IPS-18c (cell line): Measurements from ENCODE around the gene SMARCA4.
"Not testable (repeated sequence)": the region's sequence is repeated elsewhere in the genome, so short reads cannot be mapped to it uniquely, and the experiment has no call there.

Experiments used
- H3K4me3 ChIP-seq: 2 replicates; pipeline ENCODE4 v1.7.0; 2013; ENCODE audit warnings: low read depth, mild to moderate bottlenecking, low read length, moderate library complexity; ENCODE audit not compliant: insufficient read depth
- H3K9me3 ChIP-seq: one replicate; pipeline ENCODE4 v1.6.1; 2013; ENCODE audit warnings: mild to moderate bottlenecking, low read length, moderate library complexity; ENCODE audit not compliant: control insufficient read depth, insufficient read depth

The SMARCA4 gene

DNA sequence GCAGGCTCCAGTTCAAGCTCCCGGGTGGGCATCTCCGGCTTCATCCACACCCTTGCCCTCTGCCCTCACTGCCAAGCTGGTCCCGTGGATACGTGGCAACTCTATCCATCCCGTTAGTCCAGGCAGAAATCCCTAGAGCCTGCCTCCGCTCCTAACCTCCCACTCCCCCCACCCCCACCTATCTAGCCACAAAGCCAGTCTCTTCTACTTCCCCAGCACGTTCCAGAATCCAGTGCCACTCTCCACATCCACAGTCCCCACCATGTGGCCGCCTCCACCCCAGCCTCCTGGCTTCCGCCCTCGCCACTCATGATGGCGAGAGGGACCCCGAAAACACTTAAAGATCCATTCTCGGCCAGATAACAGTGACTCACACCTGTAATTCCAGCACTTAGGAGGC lies 36.2 kb upstream of the SMARCA4 start:
- H3K9me3 ChIP-seq: peaks cover 2% of the 10 kb centered on the region
- no peak overlapping the region for H3K4me3 ChIP-seq

DNA sequence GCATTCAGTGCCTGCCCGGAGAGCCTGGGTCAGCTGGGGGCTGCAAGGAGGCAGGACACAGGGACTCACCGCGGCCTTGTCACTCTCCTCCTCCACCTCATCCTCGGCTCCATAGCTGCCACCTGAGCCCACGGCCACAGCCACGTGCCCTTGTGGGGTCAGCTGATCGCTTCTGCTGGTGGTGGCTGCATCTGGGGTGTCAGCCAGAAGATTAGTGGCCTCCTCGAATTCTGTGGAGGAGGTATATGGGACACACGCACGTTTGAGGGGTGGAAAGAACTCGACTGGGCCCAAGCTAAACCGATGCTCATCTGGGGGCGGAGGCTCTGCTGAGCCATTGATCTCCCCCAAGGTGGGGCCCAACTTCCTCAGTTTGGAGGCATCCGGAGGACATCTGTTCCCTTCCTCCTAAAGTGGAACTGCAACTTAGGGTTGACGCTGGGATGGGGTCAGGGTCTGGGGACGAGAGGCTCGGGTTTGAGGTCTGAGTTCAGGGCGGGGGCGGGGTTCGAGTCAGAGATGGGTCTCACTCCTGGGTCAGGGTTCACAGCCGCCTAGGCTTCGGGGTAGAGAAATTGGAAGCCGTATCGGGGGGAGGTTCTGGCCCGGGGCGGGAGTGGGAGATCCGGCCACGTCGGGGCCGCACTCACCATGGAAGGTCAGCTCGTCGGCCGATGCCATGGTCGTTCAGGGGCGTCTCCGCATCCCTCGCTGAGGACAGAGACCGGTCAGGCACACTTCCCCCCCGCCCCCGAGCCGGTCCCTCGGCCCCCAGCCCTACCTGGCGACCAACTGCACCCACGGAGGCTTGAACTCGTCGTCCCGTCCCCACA lies 32.9 kb upstream of the SMARCA4 start:
- Histone ChIP-seq H3K9me3 (peaks cover 2% of the 10 kb centered on the region), H3K4me3 (peak overlapping the region; percentile 89)

DNA sequence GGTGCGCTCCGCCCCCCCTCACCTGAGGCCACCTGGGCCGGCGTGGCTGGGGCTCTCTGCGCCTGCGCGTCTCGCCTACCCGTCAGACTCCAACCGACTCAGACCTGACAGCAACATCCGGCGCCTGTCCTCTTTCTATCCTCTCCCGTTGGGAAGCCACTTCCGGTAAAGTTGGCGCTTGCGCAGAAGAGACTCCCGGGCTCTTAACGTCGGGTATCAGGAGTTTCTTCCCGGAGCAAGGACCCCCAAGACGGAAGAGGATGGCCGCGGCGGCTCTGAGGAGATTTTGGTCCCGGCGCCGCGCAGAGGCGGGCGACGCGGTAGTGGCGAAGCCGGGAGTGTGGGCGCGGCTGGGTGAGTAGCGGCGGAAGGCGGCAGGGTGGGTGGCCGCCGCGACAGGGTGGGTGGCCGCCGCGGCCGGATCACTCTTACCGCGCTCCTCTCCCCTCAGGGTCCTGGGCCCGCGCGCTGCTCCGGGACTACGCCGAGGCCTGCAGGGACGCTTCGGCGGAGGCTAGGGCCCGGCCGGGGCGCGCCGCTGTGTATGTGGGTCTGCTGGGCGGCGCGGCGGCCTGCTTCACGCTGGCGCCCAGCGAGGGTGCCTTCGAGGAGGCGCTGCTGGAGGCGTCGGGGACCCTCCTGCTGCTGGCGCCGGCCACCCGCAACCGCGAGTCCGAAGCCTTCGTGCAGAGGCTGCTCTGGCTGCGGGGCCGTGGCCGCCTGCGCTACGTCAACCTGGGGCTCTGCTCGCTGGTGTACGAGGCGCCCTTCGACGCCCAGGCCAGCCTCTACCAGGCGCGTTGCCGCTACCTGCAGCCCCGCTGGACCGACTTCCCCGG lies 32.0 kb upstream of the SMARCA4 start, which contains the start of the genes TIMM29 and YIPF2:
TSS of gene TIMM29 (plus strand) at position 249 of the 839 bp plus-strand sequence. CDS start at position 261, 12 bp downstream.
TSS of gene YIPF2 (minus strand) at position 77 of the 839 bp plus-strand sequence. CDS start 229 bp downstream, outside the sequence.
- Histone ChIP-seq H3K9me3 (peaks cover 2% of the 10 kb centered on the region), H3K4me3 (peak within 1 kb of the TSS; percentile 89)

DNA sequence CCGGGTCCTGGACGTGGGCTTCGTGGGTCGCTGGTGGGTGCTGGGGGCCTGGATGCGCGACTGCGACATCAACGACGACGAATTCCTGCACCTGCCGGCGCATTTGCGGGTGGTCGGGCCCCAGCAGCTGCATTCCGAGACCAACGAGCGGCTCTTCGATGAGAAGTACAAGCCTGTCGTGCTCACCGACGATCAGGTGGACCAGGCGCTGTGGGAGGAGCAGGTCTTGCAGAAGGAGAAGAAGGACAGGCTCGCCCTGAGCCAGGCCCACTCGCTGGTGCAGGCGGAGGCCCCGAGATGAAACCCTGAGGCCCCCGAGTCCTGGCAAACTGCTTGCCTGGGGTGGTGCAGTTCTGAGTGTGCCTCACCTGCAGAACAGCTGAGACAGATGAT lies 31.4 kb upstream of the SMARCA4 start:
- no peaks in the 10 kb centered on the region for H3K9me3 ChIP-seq
- peak overlapping the region; percentile 89 for H3K4me3 ChIP-seq

DNA sequence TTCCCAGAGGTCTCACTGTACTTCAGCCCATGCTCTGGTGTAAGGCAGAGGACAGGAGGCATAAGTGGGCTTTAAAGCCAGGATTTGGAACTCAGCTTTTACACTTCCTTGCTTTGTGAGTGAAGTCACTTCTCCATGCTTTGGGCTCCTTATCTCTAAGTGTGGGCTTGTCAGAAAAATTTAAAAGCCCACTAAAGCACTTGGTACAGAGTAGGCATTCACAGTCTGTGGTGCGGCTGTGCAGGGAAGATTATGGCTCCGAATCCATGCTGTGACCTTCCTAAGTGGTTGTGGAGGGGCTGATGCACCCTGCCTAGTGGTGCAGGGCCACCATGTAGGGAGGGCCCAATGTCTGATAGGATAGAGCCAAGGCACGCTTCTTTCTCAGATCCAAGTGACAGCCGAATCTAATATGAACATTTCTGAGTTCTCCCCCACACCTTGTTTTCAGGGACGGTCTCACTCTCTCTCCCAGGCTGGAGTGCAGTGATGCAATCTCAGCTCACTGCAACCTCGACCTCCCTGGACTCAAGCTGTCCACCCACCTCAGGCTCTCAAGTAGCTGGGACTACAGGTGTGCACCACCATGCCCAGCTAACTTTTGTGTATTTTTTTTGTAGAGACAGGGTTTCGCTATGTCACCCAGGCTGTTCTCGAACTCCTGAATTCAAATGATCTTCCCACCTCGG lies 25.3 kb upstream of the SMARCA4 start:
- no peaks in the 10 kb centered on the region for H3K9me3 ChIP-seq
- H3K4me3 ChIP-seq: no peak overlapping the region

DNA sequence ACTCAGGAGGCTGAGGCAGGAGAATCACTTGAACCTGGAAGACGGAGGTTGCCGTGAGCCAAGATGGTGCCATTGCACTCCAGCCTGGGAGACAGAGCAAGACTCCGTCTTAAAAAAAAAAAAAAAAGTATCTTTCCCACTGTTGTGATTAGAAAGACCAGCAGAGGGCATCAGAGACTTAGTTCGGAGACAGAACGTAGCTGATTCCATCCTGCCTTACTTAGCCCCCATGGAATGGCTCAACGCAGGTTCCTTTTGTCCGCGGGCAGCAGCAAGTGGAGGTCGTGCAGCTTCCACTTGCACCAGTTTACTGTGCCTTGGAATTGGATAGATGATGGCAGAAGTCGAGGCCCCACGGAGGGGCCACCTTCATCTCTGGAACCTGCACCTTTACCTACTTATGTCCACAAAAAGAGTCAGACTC lies 24.2 kb upstream of the SMARCA4 start:
- H3K4me3 ChIP-seq: no peak overlapping the region
- H3K9me3 ChIP-seq: no peaks in the 10 kb centered on the region

DNA sequence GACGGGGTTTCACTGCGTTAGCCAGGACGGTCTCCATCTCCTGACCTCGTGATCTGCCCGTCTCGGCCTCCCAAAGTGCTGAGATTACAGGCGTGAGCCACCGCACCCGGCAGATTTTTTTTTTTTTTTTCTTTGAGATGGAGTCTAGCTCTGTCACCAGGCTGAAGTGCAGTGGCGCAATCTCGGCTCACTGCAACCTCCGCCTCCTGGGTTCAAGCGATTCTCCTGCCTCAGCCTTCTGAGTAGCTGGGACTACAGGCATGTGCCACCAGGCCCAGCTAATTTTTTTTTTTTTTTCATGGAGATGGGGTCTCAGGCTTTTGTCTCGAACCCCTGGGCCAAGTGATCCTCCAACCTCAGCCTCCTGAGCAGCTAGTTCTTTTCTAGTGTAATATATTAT lies 19.2 kb upstream of the SMARCA4 start:
- not testable (repeated sequence) for H3K4me3 ChIP-seq, H3K9me3 ChIP-seq

DNA sequence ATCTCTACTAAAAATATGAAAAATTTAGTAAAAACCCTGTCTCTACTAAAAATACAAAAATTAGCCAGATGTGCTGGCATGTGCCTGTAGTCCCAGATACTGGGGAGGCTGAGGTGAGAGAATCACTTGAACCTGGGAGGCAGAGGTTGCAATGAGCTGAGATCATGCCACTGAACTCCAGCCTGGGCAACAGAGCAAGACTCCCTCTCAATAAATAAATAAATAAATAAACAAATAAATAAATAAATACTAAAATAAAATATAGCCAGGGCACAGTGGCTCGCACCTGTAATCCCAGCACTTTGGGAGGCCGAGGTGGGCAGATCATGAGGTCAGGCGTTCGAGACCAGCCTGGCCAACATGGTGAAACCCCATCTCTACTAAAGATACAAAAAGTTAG lies 17.4 kb upstream of the SMARCA4 start:
- not testable (repeated sequence) for H3K9me3 ChIP-seq, H3K4me3 ChIP-seq

DNA sequence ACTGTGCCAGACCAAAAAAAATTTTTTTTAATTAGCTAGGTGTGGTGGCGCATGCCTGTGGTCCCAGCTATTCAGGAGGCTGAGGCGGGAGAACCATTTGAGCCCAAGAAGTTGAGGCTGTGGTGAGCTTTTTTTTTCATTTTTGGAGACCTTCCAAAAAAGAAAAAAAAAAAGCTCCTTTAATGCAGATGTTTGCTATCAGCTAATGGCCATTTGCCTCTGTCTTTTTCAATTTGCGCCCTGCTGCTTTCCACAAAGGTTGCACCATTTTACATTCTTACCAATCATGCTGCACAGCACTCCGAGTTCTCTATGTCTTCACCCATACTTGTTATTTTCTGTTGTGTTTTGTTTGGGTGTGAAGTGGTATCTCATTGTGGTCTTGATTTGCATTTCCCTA lies 15.6 kb upstream of the SMARCA4 start:
- no peaks in the 10 kb centered on the region for H3K9me3 ChIP-seq
- H3K4me3 ChIP-seq: no peak overlapping the region

DNA sequence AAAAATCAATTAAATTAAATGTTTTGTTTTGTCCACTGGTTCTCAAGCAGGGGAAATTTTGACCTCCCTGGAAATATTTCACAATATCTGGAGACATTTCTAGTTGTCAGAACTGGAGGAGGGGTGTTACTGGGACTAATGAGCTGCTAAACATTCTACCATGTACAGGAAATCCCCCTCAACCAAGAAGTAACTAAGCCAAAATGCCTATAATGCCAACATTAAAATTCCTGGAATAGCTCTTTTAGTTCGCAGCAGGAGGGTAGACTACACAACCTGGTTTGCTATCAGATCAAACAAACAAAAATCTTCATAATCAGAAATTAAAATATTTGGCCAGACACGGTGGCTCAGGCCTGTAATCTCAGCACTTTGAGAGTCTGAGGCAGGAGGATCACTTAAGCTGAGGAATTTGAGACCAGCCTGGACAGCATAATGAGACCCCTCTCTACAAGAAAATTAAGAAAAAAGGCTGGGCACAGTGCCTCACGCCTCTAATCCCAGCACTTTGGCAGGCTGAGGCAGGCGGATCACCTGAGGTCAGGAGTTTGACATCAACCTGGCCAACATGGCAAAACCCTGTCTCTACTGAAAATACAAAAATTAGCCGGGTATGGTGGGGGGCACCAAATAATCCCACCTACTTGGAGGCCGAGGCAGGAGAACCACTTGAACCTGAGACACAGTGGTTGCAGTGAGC lies 13.7 kb upstream of the SMARCA4 start:
- H3K9me3 ChIP-seq: no peaks in the 10 kb centered on the region
- no peak overlapping the region for H3K4me3 ChIP-seq

DNA sequence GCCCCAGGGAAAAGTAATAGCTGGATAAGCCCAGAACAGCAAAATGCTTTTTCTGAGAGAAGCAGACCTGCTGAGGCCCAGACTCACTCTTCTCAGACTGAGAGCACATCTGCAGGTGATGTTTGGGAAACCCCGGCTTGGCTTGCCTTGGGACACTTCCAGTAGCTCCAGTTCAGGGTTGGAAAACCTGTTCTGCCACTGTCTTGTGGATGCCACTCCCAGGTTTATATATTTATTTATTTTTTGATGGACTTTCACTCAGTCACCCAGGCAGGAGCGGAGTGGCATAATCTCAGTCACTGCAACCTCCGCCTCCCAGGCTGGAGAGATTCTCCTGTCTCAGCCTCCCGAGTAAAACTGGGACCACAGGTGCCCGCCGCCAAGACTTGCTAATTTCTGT lies 8.0 kb upstream of the SMARCA4 start:
- Histone ChIP-seq H3K9me3 (no peaks in the 10 kb centered on the region), H3K4me3 (no peak overlapping the region)

DNA sequence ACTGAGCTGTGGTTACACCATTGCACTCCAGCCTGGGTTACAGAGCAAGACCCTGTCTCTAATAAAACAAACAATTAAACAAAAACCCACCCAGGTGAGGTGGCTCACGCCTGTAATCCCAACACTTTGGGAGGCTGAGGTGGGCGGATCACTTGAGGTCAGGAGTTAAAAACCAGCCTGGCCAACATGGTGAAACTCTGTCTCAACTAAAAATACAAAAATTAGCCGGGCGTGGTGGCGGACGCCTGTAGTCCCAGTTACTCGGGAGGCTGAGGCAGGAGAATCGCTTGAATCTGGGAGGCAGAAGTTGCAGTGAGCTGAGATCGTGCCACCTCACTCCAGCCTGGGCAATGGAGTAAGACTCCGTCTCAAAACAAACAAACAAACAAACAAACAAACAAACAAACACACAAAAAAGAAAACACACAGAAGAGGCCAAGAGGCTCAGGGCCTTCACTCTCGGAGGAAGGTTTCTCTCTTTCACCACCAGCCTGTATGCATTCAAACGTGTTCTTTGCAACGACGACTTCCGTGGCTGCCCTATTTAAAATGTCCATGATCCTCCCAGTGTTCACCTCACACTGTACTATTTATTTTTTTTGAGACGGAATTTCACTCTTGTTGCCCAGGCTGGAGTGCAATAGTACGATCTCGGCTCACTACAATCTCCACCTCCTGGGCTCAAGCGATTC lies 1.4 kb upstream of the SMARCA4 start:
- not testable (repeated sequence) for H3K9me3 ChIP-seq, H3K4me3 ChIP-seq

DNA sequence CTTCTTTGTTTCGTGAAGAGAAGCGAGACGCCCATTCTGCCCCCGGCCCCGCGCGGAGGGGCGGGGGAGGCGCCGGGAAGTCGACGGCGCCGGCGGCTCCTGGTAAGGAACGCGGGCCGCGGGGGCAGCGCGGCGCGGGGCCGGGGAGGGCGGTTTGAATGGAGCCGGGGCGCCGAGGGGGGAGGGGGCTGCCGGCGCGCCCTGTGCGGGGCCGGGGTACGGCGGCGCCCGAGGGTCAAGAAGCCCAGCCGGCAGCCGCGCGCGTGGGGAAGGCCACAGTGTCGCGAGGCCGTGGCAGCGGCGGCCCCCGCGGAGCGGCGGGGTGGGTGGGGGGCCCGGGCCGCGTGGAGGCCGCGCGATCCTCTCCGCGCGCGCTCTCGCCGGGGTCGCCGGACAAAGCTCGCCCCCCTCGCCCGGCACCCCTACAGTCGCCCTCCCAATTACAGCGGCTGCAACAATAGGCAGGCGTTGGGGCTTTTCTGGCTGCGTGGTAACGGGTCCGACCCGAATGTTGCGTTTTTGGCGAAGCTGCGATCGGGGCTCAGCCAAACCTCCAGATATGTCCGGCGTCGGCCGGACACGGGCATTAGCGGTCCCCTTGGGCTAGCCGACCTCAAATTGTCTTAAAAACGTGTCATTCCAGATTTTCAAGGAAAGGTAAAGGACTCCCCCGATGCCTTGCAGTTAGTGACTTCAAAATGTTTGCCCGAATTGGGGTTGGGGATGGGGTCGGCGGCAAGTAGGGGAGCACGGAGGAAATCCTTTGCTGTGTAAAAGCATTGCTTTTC lies 437 bp downstream of the SMARCA4 start:
- Histone ChIP-seq H3K9me3 (no peaks in the 10 kb centered on the region), H3K4me3 (peak overlapping the region; percentile 90)

DNA sequence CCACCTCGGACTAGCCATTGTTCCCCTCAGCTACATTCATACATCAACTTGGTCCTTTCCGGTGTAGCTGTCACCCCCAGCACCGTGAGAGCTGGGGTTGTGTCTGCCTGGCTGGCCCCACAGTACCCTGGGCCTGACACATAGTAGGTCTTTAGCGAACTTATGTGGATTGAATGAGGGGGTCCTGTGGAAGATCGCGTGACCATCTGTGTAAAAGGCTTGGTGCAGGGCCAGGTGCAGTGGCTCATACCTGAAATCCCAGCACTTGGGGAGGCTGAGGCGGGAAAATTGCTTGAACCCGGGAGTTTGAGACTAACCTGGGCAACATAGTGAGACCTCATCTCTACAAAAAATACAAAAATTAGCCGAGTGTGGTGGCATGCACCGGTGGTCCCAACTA lies 2.0 kb downstream of the SMARCA4 start:
- Histone ChIP-seq H3K4me3 (no peak overlapping the region), H3K9me3 (no peaks in the 10 kb centered on the region)

DNA sequence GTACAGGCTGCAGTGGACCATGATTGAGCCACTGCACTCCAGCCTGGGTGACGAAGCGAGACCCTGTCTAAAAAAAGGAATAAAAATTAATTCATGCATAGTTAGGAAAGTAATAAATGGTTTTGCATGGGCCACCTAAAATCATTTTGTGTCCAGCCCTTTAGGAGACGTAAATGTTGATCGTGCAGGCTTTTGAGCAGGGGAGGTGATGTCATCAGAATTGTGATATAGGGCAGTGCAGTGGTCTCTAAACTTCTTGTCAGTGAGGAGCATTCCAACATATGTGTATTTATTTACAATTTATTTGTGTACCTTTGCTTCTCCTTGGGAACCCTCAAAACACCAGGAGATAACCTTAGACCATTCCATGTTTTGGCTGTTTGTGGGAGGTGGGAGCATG lies 3.0 kb downstream of the SMARCA4 start:
- no peak overlapping the region for H3K4me3 ChIP-seq
- no peaks in the 10 kb centered on the region for H3K9me3 ChIP-seq

DNA sequence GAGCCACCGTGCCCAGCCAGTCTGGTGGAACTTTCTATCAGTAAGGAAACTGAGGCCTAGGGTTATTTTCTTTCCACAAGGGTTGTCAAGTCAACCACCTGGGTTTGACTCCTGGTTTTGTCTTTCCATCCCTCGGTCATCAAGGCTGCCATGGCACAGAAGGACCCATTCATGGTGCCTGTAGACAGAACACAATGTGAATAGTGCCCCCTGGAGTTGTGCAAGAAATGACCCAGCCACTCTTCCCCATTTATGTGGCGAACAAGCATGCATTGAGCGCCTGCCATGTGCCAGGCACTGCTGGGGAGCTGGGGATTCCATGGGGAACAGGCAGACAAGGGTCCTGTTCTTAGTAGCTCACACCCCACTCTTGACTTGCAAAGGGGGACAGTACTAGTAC lies 4.1 kb downstream of the SMARCA4 start:
- H3K9me3 ChIP-seq: no peaks in the 10 kb centered on the region

More for the DNA sequence above, 4.1 kb downstream of the SMARCA4 start:
- no peak overlapping the region for H3K4me3 ChIP-seq
